HepG2 (cell line): ENCODE measurements around the gene CHID1. TPM values are rescaled to one million over a fixed set of nuclear protein-coding genes. Genes with fewer than 3 reads are reported as not detected.
A peak's percentile ranks its signal among the peaks of the same experiment; 100 is the strongest.

Experiments used
- ATAC-seq: fragments of 200-7000 bp; cut with Tn5 transposase; 3 replicates; pipeline ENCODE4 v1.9.1; 2020; ENCODE audit warnings: mild to moderate bottlenecking, moderate library complexity
- BruUV-seq: library from RNA; stranded (reverse); fragments of 400-500 nt; replicated peaks from 2 replicates; lab custom pipeline; 2021; lab: Mats Ljungman, UMichigan
- CTCF ChIA-PET: fragments of 300-600 bp; formaldehyde crosslinking; extraction: SDS; loops from one replicate; lab custom pipeline; 2021; ENCODE audit warnings: low total read pairs, inconsistent platforms, low intra/inter-chr PET ratio; lab: Yijun Ruan, JAX
- POLR2A ChIA-PET: fragments of 350-600 bp; sonication (Branson Sonifier 250); formaldehyde crosslinking; loops from one replicate; lab custom pipeline; 2020; ENCODE audit warnings: antibody characterized with exemption, inconsistent platforms; lab: Yijun Ruan, JAX
- DNase-seq: peaks from one replicate; pipeline ENCODE4 v3.0.0-alpha.2; 2015; ENCODE audit warnings: low spot score
- FAIRE-seq: peaks from 3 replicates; lab custom pipeline; 2011; peaks lifted over from hg19 to GRCh38; lab: Jason Lieb, UNC
- H2AFZ ChIP-seq: one replicate; pipeline ENCODE4 v1.6.1; 2011; ENCODE audit warnings: low read length, inconsistent platforms
- H3K27ac ChIP-seq: fragments of 300-600 bp; 3 replicates; pipeline ENCODE4 v1.8.0; 2011; ENCODE audit warnings: mixed run types, mild to moderate bottlenecking, mixed read lengths, low read length, inconsistent platforms; ENCODE audit not compliant: insufficient read depth; ENCODE audit errors: extremely low read length
- H3K27me3 ChIP-seq, 2 experiments: fragments of 200-600 bp in 1 of 2; 2 replicates in 1 of 2; 3 replicates in 1 of 2; pipeline versions ENCODE4 v1.6.0 to v1.8.0; 2011; ENCODE audit warnings: low read length in 2 of 2, mild to moderate bottlenecking in 2 of 2, moderate library complexity in 2 of 2, inconsistent platforms in 1 of 2; ENCODE audit not compliant: insufficient read depth in 2 of 2, control insufficient read depth in 1 of 2
- H3K36me3 ChIP-seq, 2 experiments: fragments of 200-600 bp in 1 of 2; replicated peaks in 1 of 2; 2 replicates in 1 of 2; 3 replicates in 1 of 2; pipeline versions ENCODE4 v1.5.1 to v1.8.0; 2011; ENCODE audit warnings: low read length in 2 of 2, inconsistent platforms in 1 of 2; ENCODE audit not compliant: insufficient read depth in 2 of 2, control insufficient read depth in 1 of 2
- H3K4me1 ChIP-seq: 2 replicates; pipeline ENCODE4 v1.5.1; 2012; ENCODE audit warnings: low read length, inconsistent platforms; ENCODE audit not compliant: insufficient read depth
- H3K4me2 ChIP-seq: 2 replicates; pipeline ENCODE4 v1.6.0; 2011; ENCODE audit warnings: low read depth, low read length, inconsistent platforms
- H3K4me3 ChIP-seq, 3 experiments: fragments of 200-600 bp in 1 of 3; sonication (generic), shearing (Covaris generic) in 1 of 3; replicated peaks in 1 of 3; 2 replicates each; pipeline ENCODE4 v1.5.1; 2011 to 2016; ENCODE audit warnings: low read length in 3 of 3, inconsistent platforms in 2 of 3, low read depth in 2 of 3, mild to moderate bottlenecking in 2 of 3, control low read depth in 1 of 3, mixed read lengths in 1 of 3; ENCODE audit not compliant: insufficient read depth in 1 of 3
- H3K79me2 ChIP-seq: one replicate; pipeline ENCODE4 v1.6.1; 2011; ENCODE audit warnings: low read length, inconsistent platforms; ENCODE audit not compliant: insufficient read depth
- H3K9ac ChIP-seq: 2 replicates; pipeline ENCODE4 v1.6.0; 2011; ENCODE audit warnings: mild to moderate bottlenecking, low read depth, low read length, inconsistent platforms; ENCODE audit not compliant: insufficient read depth
- H3K9me3 ChIP-seq: 2 replicates; pipeline ENCODE4 v1.5.1; 2012; ENCODE audit warnings: mild to moderate bottlenecking, low read length
- H4K20me1 ChIP-seq: 2 replicates; pipeline ENCODE4 v1.6.0; 2011; ENCODE audit warnings: inconsistent platforms, mild to moderate bottlenecking, low read length, moderate library complexity; ENCODE audit not compliant: insufficient read depth
- AGO2 ChIP-seq: fragments of 200-400 bp; formaldehyde crosslinking; optimal IDR thresholded peaks from 2 replicates; pipeline ENCODE3; 2017; ENCODE audit warnings: mild to moderate bottlenecking, low read depth, low read length, moderate library complexity
- KDM2A ChIP-seq: sonication (generic); formaldehyde crosslinking; IDR thresholded peaks from 2 replicates; pipeline ENCODE4 v1.4.0; 2020; ENCODE audit warnings: low read depth, missing genetic modification reagents, borderline replicate concordance
- RAD21 ChIP-seq: fragments of 450-650 bp; formaldehyde crosslinking; IDR thresholded peaks from 2 replicates; pipeline ENCODE4 v1.5.0; 2020; ENCODE audit warnings: mild to moderate bottlenecking
- SALL1 ChIP-seq: sonication (generic); formaldehyde crosslinking; IDR thresholded peaks from 2 replicates; pipeline ENCODE4 v1.8.0; 2022; ENCODE audit warnings: mild to moderate bottlenecking, missing genetic modification reagents
- TBX2 ChIP-seq: sonication (generic); formaldehyde crosslinking; IDR thresholded peaks from 2 replicates; pipeline ENCODE4 v1.5.0; 2020; ENCODE audit warnings: missing genetic modification reagents, mild to moderate bottlenecking, borderline replicate concordance
- ZBTB38 ChIP-seq: sonication (generic); formaldehyde crosslinking; IDR thresholded peaks from 2 replicates; pipeline ENCODE4 v1.5.1; 2020; ENCODE audit warnings: mild to moderate bottlenecking, missing genetic modification reagents
- ZNF138 ChIP-seq: sonication (generic); formaldehyde crosslinking; IDR thresholded peaks from 2 replicates; pipeline ENCODE4 v1.5.0; 2020; ENCODE audit warnings: mild to moderate bottlenecking, low read depth, missing genetic modification reagents
- ZNF367 ChIP-seq: sonication (generic); formaldehyde crosslinking; IDR thresholded peaks from 2 replicates; pipeline ENCODE4 v1.4.0; 2020; ENCODE audit warnings: missing genetic modification reagents, borderline replicate concordance
- ZSCAN31 ChIP-seq: sonication (generic); formaldehyde crosslinking; IDR thresholded peaks from 2 replicates; pipeline ENCODE4 v1.5.0; 2020; ENCODE audit warnings: low read depth, mild to moderate bottlenecking, missing genetic modification reagents
- WGBS: methylation state at CpG from one replicate; pipeline ENCODE4 v1.1.6; 2017; ENCODE audit warnings: low lambda C conversion rate; 5-methylcytosine and 5-hydroxymethylcytosine counted together
- in situ Hi-C: cut with HindIII; loops from 2 replicates; pipeline ENCODE4 v1.10.0; 2017; ENCODE audit warnings: low pct_unique_long_range_greater_than_20kb; ENCODE audit not compliant: extremely low pct_ligation_motif_present
- intact Hi-C: fragments of 100-400 bp; cut with micrococcal nuclease; formaldehyde crosslinking; loops from one replicate; pipeline ENCODE4 v1.10.0; 2022; ENCODE audit not compliant: unreplicated experiment
- polyA plus RNA-seq, 8 experiments: library from polyadenylated mRNA; depleted of rRNA in 3 of 8; stranded (reverse) in 7 of 8; unstranded in 1 of 8; fragments of >200 nt; fragmentation: Illumina TruSeq in 4 of 8; extraction: Trizol in 4 of 8; gene quantifications; 2 replicates each; pipeline versions ENCODE4 v1.2.1 to v1.2.3, GENCODE V29; 2011 to 2016; ENCODE audit warnings: low read depth in 4 of 8, missing spikeins in 1 of 8, mixed read lengths in 1 of 8; ENCODE audit not compliant: insufficient read depth in 1 of 8
- total RNA-seq, 5 experiments: library from RNA; depleted of rRNA; stranded (reverse); fragments of >200 nt; fragmentation: Illumina TruSeq; extraction: Trizol; gene quantifications; 2 replicates each; pipeline ENCODE4 v1.2.3, GENCODE V29; 2016; ENCODE audit warnings: low read depth in 1 of 5
- TF ChIP-seq, protein P1 (sequence below): sonication (generic); formaldehyde crosslinking; IDR thresholded peaks from 2 replicates; pipeline ENCODE4 v1.5.1; 2020; ENCODE audit warnings: mild to moderate bottlenecking, missing genetic modification reagents, moderate library complexity
- TF ChIP-seq, protein P2 (sequence below): sonication (generic); formaldehyde crosslinking; IDR thresholded peaks from 2 replicates; pipeline ENCODE4 v1.5.0; 2020; ENCODE audit warnings: mild to moderate bottlenecking, missing genetic modification reagents, moderate library complexity
- TF ChIP-seq, protein P3 (sequence below): sonication (generic); formaldehyde crosslinking; IDR thresholded peaks from 2 replicates; pipeline ENCODE4 v1.8.1; 2023; ENCODE audit warnings: mild to moderate bottlenecking, missing genetic modification reagents, borderline replicate concordance

CHID1 gene
- total and polyA plus RNA-seq, 2 of the 13 experiments (the other 11 are each of a cell fraction or from before 2014, with no cell fraction given), result 65.1 to 93.6 TPM

GRCh38 chr11:899724-900123 lies 10.9 kb downstream of the CHID1 start:
- intact Hi-C loops (no loop called here), in situ Hi-C loops (no loop called here)
- Histone ChIP-seq H3K4me3 (no peak overlapping the region), H3K36me3 (peaks cover 23 to 61% of the 10 kb centered on the region in 2 experiments), H3K9ac (no peak overlapping the region), H3K9me3 (no peaks in the 10 kb centered on the region), H2AFZ (no peak overlapping the region), H4K20me1 (no peaks in the 10 kb centered on the region), H3K27me3 (no peaks in the 10 kb centered on the region), H3K4me1 (no peaks in the 10 kb centered on the region), H3K4me2 (no peak overlapping the region), H3K79me2 (no peaks in the 10 kb centered on the region), H3K27ac (no peak overlapping the region)
- ChIA-PET POLR2A (no interaction called here), CTCF (no interaction called here)
- no TSS peak for BruUV-seq
- 97% methylated on average over 11 of the region's 11 CpGs for WGBS
- TF ChIP-seq AGO2, result peak; percentile 2
- TF ChIP-seq ZNF138 (CRISPR knock-in tag), result no peak
- FAIRE-seq (no peak), ATAC-seq (no peak), DNase-seq (no peak)

- Histone ChIP-seq H2AFZ (no peak overlapping the region), H3K27me3 (no peaks in the 10 kb centered on the region), H3K4me2 (no peak overlapping the region), H3K27ac (no peak overlapping the region), H3K9ac (no peak overlapping the region), H3K4me3 (no peak overlapping the region), H3K4me1 (no peaks in the 10 kb centered on the region), H3K79me2 (no peaks in the 10 kb centered on the region), H4K20me1 (no peaks in the 10 kb centered on the region), H3K36me3 (peaks cover 16 to 51% of the 10 kb centered on the region in 2 experiments), H3K9me3 (no peaks in the 10 kb centered on the region)
- ChIA-PET CTCF (interaction anchor here (1.1 to 1.5 kb wide), 3 partner anchors 61 to 153 kb away, joined by 3 to 6 read pairs (median 4); no protein-coding TSS in a partner anchor), POLR2A (no interaction called here)
- no TSS peak for BruUV-seq
- FAIRE-seq, result peak; percentile 15
- 97% methylated on average over 12 of the region's 22 CpGs for WGBS
- peak; percentile 76 for ATAC-seq
- DNase-seq, result peak; percentile 23
- intact Hi-C loops (loop anchor here (1.0 kb wide), 1 partner anchor 153 kb away; no protein-coding TSS in a partner anchor), in situ Hi-C loops (no loop called here)
- TF ChIP-seq TBX2 (no peak), SALL1 (CRISPR knock-in tag) (0 out of 2 replicates have a peak, but pooled peaks have one; percentile 32), ZSCAN31 (no peak), KDM2A (CRISPR knock-in tag) (peak; percentile 24; the same call in 1 of the 2 replicates), ZBTB38 (CRISPR knock-in tag) (peak; percentile 82; the same call in 1 of the 2 replicates), RAD21 (CRISPR knock-in tag) (peak; percentile 83), ZNF367 (CRISPR knock-in tag) (no peak)
- TF ChIP-seq, protein P1, sequence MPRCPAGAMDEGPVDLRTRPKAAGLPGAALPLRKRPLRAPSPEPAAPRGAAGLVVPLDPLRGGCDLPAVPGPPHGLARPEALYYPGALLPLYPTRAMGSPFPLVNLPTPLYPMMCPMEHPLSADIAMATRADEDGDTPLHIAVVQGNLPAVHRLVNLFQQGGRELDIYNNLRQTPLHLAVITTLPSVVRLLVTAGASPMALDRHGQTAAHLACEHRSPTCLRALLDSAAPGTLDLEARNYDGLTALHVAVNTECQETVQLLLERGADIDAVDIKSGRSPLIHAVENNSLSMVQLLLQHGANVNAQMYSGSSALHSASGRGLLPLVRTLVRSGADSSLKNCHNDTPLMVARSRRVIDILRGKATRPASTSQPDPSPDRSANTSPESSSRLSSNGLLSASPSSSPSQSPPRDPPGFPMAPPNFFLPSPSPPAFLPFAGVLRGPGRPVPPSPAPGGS (CRISPR knock-in tag), result no peak
- TF ChIP-seq, protein P2, sequence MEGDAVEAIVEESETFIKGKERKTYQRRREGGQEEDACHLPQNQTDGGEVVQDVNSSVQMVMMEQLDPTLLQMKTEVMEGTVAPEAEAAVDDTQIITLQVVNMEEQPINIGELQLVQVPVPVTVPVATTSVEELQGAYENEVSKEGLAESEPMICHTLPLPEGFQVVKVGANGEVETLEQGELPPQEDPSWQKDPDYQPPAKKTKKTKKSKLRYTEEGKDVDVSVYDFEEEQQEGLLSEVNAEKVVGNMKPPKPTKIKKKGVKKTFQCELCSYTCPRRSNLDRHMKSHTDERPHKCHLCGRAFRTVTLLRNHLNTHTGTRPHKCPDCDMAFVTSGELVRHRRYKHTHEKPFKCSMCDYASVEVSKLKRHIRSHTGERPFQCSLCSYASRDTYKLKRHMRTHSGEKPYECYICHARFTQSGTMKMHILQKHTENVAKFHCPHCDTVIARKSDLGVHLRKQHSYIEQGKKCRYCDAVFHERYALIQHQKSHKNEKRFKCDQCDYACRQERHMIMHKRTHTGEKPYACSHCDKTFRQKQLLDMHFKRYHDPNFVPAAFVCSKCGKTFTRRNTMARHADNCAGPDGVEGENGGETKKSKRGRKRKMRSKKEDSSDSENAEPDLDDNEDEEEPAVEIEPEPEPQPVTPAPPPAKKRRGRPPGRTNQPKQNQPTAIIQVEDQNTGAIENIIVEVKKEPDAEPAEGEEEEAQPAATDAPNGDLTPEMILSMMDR (CRISPR knock-in tag), result peak; percentile 89
- TF ChIP-seq, protein P3, sequence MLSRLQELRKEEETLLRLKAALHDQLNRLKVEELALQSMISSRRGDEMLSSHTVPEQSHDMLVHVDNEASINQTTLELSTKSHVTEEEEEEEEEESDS (CRISPR knock-in tag), result no peak
Observed at GRCh38 chr11:898540-899190, 11.9 kb downstream of the CHID1 start.
